HUES6 (cell line): ENCODE data around the gene IP6K3.

ENCODE experiments used
- H3K27ac ChIP-seq: 2 replicates; pipeline ENCODE4 v1.7.0; 2013; ENCODE audit warnings: low read depth, mild to moderate bottlenecking, low read length, inconsistent platforms
- H3K27me3 ChIP-seq: 2 replicates; pipeline ENCODE4 v1.6.1; 2013; ENCODE audit warnings: low read length; ENCODE audit not compliant: control insufficient read depth, insufficient read depth
- H3K36me3 ChIP-seq: 2 replicates; pipeline ENCODE4 v1.6.1; 2013; ENCODE audit warnings: low read length; ENCODE audit not compliant: control insufficient read depth, insufficient read depth
- H3K4me1 ChIP-seq: 2 replicates; pipeline ENCODE4 v1.6.1; 2013; ENCODE audit warnings: low read length; ENCODE audit not compliant: control insufficient read depth, insufficient read depth
- H3K4me3 ChIP-seq: 2 replicates; pipeline ENCODE4 v1.5.1; 2013; ENCODE audit warnings: low read depth, low read length
- H3K9ac ChIP-seq: one replicate; pipeline ENCODE4 v1.6.1; 2013; ENCODE audit warnings: mild to moderate bottlenecking, low read length
- H3K9me3 ChIP-seq: 2 replicates; pipeline ENCODE4 v1.6.1; 2013; ENCODE audit warnings: low read depth, low read length; ENCODE audit not compliant: control insufficient read depth, insufficient read depth

IP6K3 gene

DNA sequence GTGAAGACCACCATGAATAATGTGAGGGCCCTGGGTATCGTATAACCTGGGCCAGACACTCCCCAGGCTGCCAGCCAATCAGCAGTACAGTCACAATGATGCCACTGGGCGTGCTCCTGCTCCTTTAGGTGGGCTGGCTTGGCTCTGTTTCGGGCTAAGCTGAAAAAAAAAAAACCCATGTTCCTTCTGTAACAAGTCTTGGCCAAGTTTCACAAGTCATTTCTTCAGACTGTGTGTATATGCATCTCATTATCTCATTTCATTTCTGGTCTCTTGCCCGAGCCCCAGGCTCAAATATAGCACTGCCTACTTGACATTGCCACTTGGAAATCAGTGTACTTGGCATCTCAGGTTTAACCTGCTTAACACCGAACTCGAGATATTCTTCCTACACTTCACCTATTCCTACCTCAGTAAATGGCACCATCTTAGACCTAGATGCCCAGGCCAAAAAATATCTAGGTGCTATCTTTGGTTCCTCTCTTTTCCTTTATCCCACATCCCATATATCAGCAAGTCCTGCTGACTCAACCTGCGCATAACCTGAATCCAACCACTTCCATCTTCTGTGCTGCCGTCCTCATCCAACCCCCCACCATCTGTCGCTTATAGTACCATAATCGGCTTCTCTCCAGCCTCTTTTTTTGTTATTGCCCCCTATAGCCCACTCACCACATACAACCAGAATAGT, 37.0 kb downstream of the IP6K3 start:
- H3K36me3 ChIP-seq: peaks cover 43% of the 10 kb centered on the region
- no peak overlapping the region for H3K9ac ChIP-seq
- H3K4me3 ChIP-seq: no peak overlapping the region
- no peaks in the 10 kb centered on the region for H3K27me3 ChIP-seq
- H3K4me1 ChIP-seq: peaks cover 25% of the 10 kb centered on the region
- H3K9me3 ChIP-seq: no peaks in the 10 kb centered on the region
- no peak overlapping the region for H3K27ac ChIP-seq

DNA sequence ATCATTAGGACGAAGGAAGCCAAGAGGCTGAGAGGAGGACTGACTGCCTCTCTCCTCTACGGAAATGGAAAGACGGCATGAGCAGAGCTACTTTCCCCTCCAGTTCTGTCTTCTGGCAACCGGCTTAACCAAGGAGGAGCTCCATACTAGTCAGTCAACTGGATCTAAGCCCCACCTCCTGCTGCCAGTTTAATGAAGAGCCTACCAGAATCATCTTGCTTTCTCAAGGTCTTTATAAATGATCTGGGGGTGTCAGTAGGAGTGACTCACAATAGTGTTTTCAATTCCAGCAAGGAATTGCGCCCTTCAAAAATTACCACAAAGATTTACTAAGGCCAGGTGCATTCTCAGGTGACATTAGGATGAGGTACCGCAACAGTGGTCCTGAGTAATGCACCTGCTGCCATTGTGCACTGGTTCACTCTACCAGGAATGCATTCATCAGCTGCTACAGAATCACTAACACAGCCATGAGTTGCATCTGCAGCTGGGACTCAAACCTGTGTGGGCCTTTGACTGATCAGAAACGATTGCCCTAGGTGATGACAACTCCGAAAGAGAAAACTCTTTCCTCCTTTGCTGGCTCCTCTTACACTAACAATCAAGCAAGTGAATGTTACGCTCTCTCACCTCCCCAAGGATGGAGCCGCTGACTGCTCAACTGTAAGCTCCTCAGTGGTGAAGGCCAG, 38.0 kb downstream of the IP6K3 start:
- Histone ChIP-seq H3K9ac (no peak overlapping the region), H3K4me3 (no peak overlapping the region), H3K9me3 (no peaks in the 10 kb centered on the region), H3K36me3 (peaks cover 51% of the 10 kb centered on the region), H3K27me3 (no peaks in the 10 kb centered on the region), H3K4me1 (peaks cover 25% of the 10 kb centered on the region), H3K27ac (no peak overlapping the region)

DNA sequence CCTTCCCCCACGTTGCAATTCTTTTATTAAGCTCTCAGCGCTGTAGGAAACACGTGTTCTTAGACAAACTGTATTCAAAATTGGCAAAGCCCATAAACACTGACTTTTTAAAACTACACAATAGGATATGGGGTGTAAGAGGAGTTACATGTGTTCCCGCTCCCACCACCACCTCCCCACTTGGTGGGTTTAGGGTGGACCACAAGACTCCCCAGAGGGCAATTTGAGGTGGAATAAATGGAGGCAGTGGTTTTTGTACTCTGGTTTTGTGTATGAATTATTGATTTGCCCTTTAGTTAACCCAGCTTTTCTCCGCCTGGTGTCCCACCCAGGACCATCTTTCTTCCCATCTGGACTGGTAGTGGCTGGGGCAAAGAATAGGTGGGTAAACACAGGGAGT, 38.9 kb downstream of the IP6K3 start:
- peaks cover 25% of the 10 kb centered on the region for H3K4me1 ChIP-seq
- H3K9me3 ChIP-seq: no peaks in the 10 kb centered on the region
- no peak overlapping the region for H3K27ac ChIP-seq
- peaks cover 52% of the 10 kb centered on the region for H3K36me3 ChIP-seq
- no peak overlapping the region for H3K9ac ChIP-seq
- H3K4me3 ChIP-seq: no peak overlapping the region
- no peaks in the 10 kb centered on the region for H3K27me3 ChIP-seq

DNA sequence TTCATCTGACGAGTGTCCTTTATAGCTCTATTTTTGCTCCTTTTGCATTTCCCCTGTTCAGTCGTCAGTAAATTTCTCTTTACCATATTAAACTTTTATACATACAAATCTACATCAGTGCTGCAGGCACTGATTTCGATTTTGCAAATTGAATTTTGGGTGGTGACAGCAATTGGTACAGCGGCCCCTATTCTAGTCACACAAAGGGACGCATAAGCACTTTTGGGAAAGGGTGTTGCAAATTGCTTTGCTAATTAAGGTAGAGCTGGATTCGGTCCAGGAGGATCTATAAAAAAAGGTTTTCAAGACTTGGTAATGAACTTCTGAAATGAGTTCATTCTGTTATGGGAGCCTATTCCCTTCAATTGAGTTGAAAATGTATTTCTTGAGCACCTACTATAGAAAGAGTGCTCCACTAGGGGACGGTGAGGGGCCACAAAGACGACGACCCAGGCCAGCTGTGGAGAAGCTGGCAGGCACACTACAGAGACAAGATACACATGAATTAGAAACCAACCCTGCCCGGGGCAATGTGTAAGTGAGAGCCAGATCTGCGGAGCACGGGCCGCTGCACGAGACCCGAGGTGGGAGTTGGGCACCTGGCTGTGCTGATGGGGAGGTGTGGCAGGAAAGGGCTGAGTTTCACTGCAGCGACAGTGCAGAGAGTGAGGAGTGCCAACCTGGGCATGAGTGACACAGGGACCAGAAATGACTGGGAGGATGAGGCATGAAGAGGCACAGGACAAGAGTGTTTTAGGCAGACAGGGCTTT, 40.6 kb downstream of the IP6K3 start:
- H3K9me3 ChIP-seq: no peaks in the 10 kb centered on the region

DNA sequence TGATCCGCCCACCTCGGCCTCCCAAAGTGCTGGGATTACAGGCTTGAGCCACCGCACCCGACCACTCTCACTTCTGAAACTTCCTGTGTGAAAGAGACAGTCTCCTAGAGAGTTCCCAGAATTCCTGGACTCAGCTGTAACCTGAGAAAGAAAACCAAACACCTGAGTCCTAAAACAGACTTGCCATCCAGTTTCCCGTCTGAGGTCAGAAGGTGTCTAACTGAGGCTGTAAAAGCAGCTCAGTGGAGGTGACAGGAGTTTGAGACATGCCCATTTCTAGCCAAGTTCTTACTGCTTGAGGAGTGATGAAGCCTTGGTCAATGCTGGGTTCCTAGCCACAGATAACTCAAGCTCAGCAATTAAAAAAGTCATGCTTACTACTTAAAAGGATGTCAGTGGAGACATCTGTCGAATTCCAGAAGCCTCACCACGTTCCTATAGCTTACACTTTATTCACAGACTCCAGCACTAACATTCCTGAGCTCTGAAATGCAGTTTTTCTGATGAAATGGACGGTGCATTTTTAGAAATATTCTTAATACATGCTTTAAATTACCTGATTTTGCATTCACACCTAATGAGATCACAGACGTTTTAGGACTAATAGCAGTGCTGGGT, 41.3 kb downstream of the IP6K3 start:
- Histone ChIP-seq H3K36me3 (peaks cover 62% of the 10 kb centered on the region), H3K27ac (no peak overlapping the region), H3K27me3 (no peaks in the 10 kb centered on the region), H3K9me3 (no peaks in the 10 kb centered on the region), H3K4me3 (no peak overlapping the region), H3K9ac (no peak overlapping the region), H3K4me1 (peaks cover 13% of the 10 kb centered on the region; the same call in 1 of the 2 replicates)

More for the DNA sequence above, 40.6 kb downstream of the IP6K3 start:
- H3K4me3 ChIP-seq: no peak overlapping the region
- H3K27ac ChIP-seq: no peak overlapping the region
- peaks cover 59% of the 10 kb centered on the region for H3K36me3 ChIP-seq
- H3K4me1 ChIP-seq: peaks cover 21% of the 10 kb centered on the region
- H3K27me3 ChIP-seq: no peaks in the 10 kb centered on the region
- H3K9ac ChIP-seq: no peak overlapping the region

DNA sequence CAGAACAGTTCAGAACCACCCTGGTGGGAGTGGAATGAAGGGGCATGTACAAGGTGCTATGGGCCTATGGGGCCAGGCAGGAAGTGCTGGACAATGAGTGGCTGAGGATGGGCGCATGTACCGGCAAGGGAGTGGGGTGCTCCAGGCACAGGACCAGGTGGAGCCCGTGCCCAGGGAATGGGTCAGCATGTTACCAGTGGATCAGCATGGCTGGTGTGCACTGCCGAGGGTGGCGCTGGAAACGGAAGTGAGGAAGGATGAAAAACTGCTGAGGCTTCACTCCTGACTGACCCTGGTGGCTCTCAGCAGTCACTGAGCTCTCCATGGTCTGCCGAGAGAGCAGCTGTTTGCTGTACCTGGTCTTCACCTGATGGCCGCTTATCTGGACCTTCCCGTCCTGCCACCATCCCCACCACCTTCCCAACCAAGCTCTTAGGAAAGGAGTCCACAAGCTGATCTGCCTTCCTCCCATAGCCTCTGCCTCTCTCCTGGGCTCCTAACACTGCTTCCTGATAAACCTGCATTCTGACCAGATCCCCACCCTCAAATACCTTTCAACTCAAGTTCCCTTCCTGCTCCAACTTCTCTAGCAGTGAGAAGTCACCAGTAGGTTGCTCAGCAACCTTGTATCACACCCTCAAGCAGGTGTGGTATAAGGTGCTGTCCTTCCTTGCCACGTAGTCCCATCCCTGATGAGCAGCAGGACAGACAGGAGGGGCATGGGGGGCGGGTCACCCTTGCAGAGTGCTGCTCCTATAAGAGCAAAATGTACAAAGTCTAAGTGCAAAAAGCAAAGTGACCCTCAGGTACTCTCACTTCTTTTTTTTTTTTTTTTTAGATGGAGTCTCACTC, 42.3 kb downstream of the IP6K3 start:
- H3K27me3 ChIP-seq: no peaks in the 10 kb centered on the region
- H3K4me1 ChIP-seq: peaks cover 14% of the 10 kb centered on the region; the same call in 1 of the 2 replicates
- no peak overlapping the region for H3K4me3 ChIP-seq
- H3K36me3 ChIP-seq: peaks cover 62% of the 10 kb centered on the region
- H3K9ac ChIP-seq: no peak overlapping the region
- H3K27ac ChIP-seq: no peak overlapping the region
- H3K9me3 ChIP-seq: no peaks in the 10 kb centered on the region

DNA sequence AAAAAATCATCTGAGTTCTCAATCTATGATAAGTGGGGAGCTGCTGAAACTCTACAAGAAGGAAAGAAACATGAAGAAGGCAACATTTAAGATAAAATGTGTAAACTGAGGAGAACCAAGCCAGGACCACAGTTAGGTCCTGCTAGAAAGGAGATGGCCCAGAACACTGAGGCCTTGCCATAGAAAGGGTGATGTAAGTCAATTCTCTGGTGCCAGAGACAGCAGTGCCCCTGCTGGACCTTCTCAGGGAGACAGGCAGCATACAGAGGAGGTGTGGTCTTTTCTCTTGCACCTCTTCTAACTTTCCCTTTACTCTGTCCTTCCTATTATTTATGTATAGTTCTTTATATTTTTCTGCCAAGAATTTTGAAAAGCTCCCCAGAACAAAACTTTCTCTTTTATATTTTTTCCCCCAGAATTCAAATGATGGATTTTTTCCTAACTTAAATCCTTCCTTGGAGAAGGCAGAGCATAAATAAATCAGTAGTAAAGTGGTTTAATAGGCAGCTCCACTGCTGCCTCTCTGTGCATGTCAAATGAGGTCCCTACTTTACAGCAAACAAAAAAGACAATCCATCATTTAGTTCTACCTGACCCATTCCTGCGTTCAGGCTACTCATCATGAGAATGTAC, 44.2 kb downstream of the IP6K3 start:
- Histone ChIP-seq H3K36me3 (peaks cover 61% of the 10 kb centered on the region), H3K4me1 (peaks cover 20% of the 10 kb centered on the region; the same call in 1 of the 2 replicates), H3K9ac (no peak overlapping the region), H3K4me3 (no peak overlapping the region), H3K9me3 (no peaks in the 10 kb centered on the region), H3K27ac (no peak overlapping the region), H3K27me3 (no peaks in the 10 kb centered on the region)

DNA sequence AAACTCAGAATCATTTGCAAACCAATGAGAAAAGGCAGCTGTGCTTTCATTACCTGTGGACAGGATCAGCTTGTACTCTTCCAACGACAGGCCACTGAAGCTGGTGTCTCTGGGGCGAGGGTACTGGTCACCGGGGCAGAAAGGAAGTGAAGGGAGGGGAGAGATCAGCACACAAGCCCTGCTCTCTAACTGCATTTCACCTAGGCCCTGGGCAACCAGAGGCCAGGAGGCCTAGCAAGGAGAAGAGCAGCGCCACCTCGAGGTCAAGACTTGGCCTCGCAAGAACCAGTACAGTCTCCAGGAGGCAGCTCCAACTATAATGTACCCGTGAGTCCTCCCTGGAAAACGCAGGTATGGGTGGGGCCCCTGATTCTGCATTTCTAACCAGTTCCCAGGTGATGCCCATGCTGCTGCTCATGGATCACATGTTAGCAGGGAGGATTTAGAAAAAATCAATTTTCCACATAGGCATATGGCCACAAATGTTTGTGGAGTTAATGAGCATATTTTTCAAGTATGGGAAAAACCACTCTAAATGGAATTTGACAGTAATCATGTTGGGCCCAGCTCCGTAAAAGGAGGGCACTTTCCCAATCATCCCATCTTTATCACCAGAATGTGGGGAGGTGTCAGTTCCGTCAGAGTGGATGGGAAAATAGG, 46.2 kb downstream of the IP6K3 start:
- Histone ChIP-seq H3K4me1 (peaks cover 19% of the 10 kb centered on the region; the same call in 1 of the 2 replicates), H3K27ac (no peak overlapping the region), H3K9me3 (no peaks in the 10 kb centered on the region), H3K27me3 (no peaks in the 10 kb centered on the region), H3K9ac (no peak overlapping the region), H3K36me3 (peaks cover 69% of the 10 kb centered on the region), H3K4me3 (no peak overlapping the region)

DNA sequence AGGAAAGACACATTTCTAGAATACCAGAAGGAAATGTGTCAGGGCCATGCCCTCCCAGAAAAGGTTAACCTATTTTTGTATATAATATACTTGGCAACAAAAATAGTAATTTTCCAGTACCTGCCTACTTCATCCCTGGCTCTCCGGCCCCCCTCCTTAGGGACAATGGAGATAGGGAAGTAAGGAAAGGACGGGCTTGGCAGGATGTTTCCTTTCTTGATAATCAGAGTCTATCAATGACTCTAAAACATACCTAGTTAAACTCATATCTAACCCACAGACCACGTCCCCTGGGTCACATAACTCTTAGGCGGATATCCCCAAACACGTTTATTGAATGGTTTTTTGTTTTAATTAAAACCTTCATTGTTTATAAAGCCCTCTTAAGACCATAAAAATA, 47.0 kb downstream of the IP6K3 start:
- peaks cover 17% of the 10 kb centered on the region; the same call in 1 of the 2 replicates for H3K4me1 ChIP-seq
- peaks cover 76% of the 10 kb centered on the region for H3K36me3 ChIP-seq
- H3K9me3 ChIP-seq: no peaks in the 10 kb centered on the region
- H3K27me3 ChIP-seq: no peaks in the 10 kb centered on the region
- no peak overlapping the region for H3K27ac ChIP-seq
- no peak overlapping the region for H3K4me3 ChIP-seq
- H3K9ac ChIP-seq: no peak overlapping the region
